Natural killer cell (primary cell): Measurements from ENCODE around the gene LTV1. TPM values are rescaled to one million over a fixed set of nuclear protein-coding genes. Genes with fewer than 3 reads are reported as not detected.

Experiments
- ATAC-seq, 3 donors: fragments of 150-1000 bp in 2 of 3; fragments of 200-7000 bp in 1 of 3; cut with Tn5 transposase; 1 replicate in 1 of 3; 2 replicates in 2 of 3; pipeline ENCODE4 v1.10.0; 2021; ENCODE audit warnings: mild to moderate bottlenecking in 2 of 3, moderate library complexity in 2 of 3
- DNase-seq, 2 donors: peaks; one replicate each; pipeline versions ENCODE4 v3.0.0 to v3.0.0-alpha.2; 2013 to 2021; ENCODE audit warnings: mixed read lengths in 1 of 2
- H3K27ac ChIP-seq: one replicate; pipeline ENCODE4 v1.5.1; 2013; ENCODE audit warnings: mild to moderate bottlenecking, low read length
- H3K27me3 ChIP-seq: one replicate; pipeline ENCODE4 v1.6.1; 2013; ENCODE audit warnings: low read length; ENCODE audit not compliant: control insufficient read depth, insufficient read depth
- H3K36me3 ChIP-seq: one replicate; pipeline ENCODE4 v1.6.1; 2013; ENCODE audit warnings: low read length; ENCODE audit not compliant: control insufficient read depth, insufficient read depth
- H3K4me1 ChIP-seq: one replicate; pipeline ENCODE4 v1.6.1; 2013; ENCODE audit warnings: low read length; ENCODE audit not compliant: control insufficient read depth, insufficient read depth
- H3K4me3 ChIP-seq: one replicate; pipeline ENCODE4 v1.5.1; 2013; ENCODE audit warnings: low read length
- H3K9me3 ChIP-seq: one replicate; pipeline ENCODE4 v1.6.1; 2013; ENCODE audit warnings: low read length; ENCODE audit not compliant: control insufficient read depth, insufficient read depth
- H3K27ac Mint-ChIP-seq, 2 donors: one replicate each; pipeline ENCODE4 v1.8.0; 2022; ENCODE audit warnings: mild to moderate bottlenecking in 2 of 2, mixed read lengths in 2 of 2, moderate library complexity in 1 of 2
- H3K27me3 Mint-ChIP-seq, 2 donors: one replicate each; pipeline ENCODE4 v1.8.0; 2022; ENCODE audit warnings: low read depth in 2 of 2, mixed read lengths in 2 of 2
- H3K36me3 Mint-ChIP-seq: one replicate; pipeline ENCODE4 v1.8.0; 2022; ENCODE audit warnings: mixed read lengths
- H3K4me1 Mint-ChIP-seq, 2 donors: one replicate each; pipeline ENCODE4 v1.8.0; 2022; ENCODE audit warnings: mixed read lengths in 2 of 2
- H3K4me3 Mint-ChIP-seq: one replicate; pipeline ENCODE4 v1.8.0; 2022; ENCODE audit warnings: mild to moderate bottlenecking, moderate library complexity, mixed read lengths
- H3K9me3 Mint-ChIP-seq, 2 donors: one replicate each; pipeline ENCODE4 v1.8.0; 2022; ENCODE audit warnings: mixed read lengths in 2 of 2
- CTCF ChIP-seq: fragments of 200-600 bp; IDR thresholded peaks from one replicate; pipeline ENCODE4 v1.8.0; 2022; ENCODE audit warnings: antibody characterized with exemption
- WGBS: methylation state at CpG from one replicate; pipeline ENCODE4 v1.1.7; 2013; ENCODE audit warnings: missing lambda C conversion rate; ENCODE audit not compliant: insufficient coverage; 5-methylcytosine and 5-hydroxymethylcytosine counted together
- intact Hi-C: fragments of 100-400 bp; cut with micrococcal nuclease; formaldehyde crosslinking; loops from one replicate; pipeline ENCODE4 v1.14.2; 2022
- total RNA-seq, 4 donors: library from RNA; stranded (reverse); fragments of 120-200 nt in 1 of 4; gene quantifications; one replicate each; pipeline versions ENCODE4 v1.2.3 to v1.2.4, GENCODE V29; 2013 to 2022

Gene LTV1
- total RNA-seq, 3 donors from 2014 or later (not counting 1 experiment from before 2014, with no cell fraction given) = 21.7 to 24.7 (median 21.7) TPM

GRCh38 chr6:143803769-143804568 is 39.2 kb upstream of the LTV1 start:
- no peak overlapping the region for H3K4me3 Mint-ChIP-seq
- H3K36me3 ChIP-seq = no peaks in the 10 kb centered on the region
- TF ChIP-seq CTCF = no peak
- H3K27ac Mint-ChIP-seq = no peak overlapping the region
- no peaks in the 10 kb centered on the region for H3K4me1 ChIP-seq
- intact Hi-C loops = no loop called here
- WGBS = 87% methylated on average over 9 of the region's 9 CpGs
- no peaks in the 10 kb centered on the region for H3K27me3 ChIP-seq
- DNase-seq (no peak), ATAC-seq (no peak)
- peaks cover 9% of the 10 kb centered on the region for H3K36me3 Mint-ChIP-seq
- no peaks in the 10 kb centered on the region for H3K27me3 Mint-ChIP-seq
- H3K4me3 ChIP-seq = no peak overlapping the region
- no peak overlapping the region for H3K27ac ChIP-seq
- H3K9me3 Mint-ChIP-seq = peaks cover 2 to 7% of the 10 kb centered on the region in 2 donors
- H3K9me3 ChIP-seq = no peaks in the 10 kb centered on the region
- peaks cover 0 to 6% of the 10 kb centered on the region in 2 donors for H3K4me1 Mint-ChIP-seq

- WGBS = 91% methylated on average over 4 of the region's 4 CpGs
- no peak for ATAC-seq
- H3K9me3 Mint-ChIP-seq = no peaks in the 10 kb centered on the region
- H3K4me1 Mint-ChIP-seq = peaks cover 0 to 6% of the 10 kb centered on the region in 2 donors
- no peaks in the 10 kb centered on the region for H3K4me1 ChIP-seq
- intact Hi-C loops = no loop called here
- no peak for DNase-seq
- H3K27me3 ChIP-seq = no peaks in the 10 kb centered on the region
- no peak for TF ChIP-seq CTCF
- no peaks in the 10 kb centered on the region for H3K36me3 ChIP-seq
- no peaks in the 10 kb centered on the region for H3K27me3 Mint-ChIP-seq
- peaks cover under 1% of the 10 kb centered on the region for H3K36me3 Mint-ChIP-seq
- no peaks in the 10 kb centered on the region for H3K9me3 ChIP-seq
- H3K4me3 Mint-ChIP-seq = no peak overlapping the region
- no peak overlapping the region for H3K27ac ChIP-seq
- no peak overlapping the region for H3K27ac Mint-ChIP-seq
- no peak overlapping the region for H3K4me3 ChIP-seq
These were observed 38.3 kb upstream of the LTV1 start for GRCh38 chr6:143804835-143805239.

DNA sequence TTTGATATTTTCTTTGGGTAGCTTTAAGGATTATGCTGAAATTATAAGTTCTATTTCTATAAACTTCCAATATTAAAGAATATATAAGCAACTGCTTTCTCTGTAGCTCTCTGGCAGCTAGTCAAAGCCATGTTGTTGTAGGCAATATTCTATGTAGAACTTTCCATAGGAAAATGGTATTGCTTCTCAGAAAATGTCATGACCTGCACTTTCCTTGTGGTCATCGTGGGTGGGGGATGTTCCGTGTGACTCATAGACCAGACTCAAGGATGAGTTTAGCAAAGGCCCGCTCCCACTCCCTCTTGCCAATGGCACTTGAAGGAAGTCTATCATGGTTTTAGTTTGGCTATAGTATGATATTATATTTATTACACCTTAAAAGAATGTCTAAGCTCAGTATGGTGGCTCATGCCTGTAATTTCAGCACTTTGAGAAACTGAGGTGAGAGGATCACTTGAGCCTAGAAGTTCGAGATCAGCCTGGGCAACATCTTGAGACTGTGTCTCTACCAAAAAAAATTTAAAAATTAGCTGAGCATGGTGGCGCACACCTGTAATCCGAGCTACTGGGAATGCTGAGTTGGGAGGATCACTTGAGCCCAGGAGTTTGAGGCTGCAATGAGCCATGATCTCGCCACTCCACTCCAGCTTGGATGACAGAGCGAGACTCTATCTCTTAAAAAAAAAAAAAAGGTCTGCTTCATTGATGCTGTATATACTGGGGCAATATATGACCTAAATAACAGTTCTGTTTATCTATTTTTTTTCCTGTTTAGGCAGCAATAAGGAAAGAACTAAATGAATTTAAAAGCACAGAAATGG is 36.6 kb upstream of the LTV1 start:
- no peak overlapping the region for H3K27ac Mint-ChIP-seq
- peaks cover 0 to 6% of the 10 kb centered on the region in 2 donors for H3K4me1 Mint-ChIP-seq
- H3K9me3 Mint-ChIP-seq = no peaks in the 10 kb centered on the region
- H3K9me3 ChIP-seq = no peaks in the 10 kb centered on the region
- WGBS = 83% methylated on average over 5 of the region's 8 CpGs
- no peak for ATAC-seq
- no peaks in the 10 kb centered on the region for H3K27me3 Mint-ChIP-seq
- intact Hi-C loops = no loop called here
- H3K4me3 Mint-ChIP-seq = no peak overlapping the region
- DNase-seq = no peak
- no peaks in the 10 kb centered on the region for H3K36me3 ChIP-seq
- no peaks in the 10 kb centered on the region for H3K36me3 Mint-ChIP-seq
- H3K27ac ChIP-seq = no peak overlapping the region
- no peak for TF ChIP-seq CTCF
- H3K27me3 ChIP-seq = no peaks in the 10 kb centered on the region
- H3K4me3 ChIP-seq = no peak overlapping the region
- H3K4me1 ChIP-seq = no peaks in the 10 kb centered on the region
